ENCODE data around the gene RPL12. TPM values are rescaled to one million over a fixed set of nuclear protein-coding genes. Genes with fewer than 3 reads are reported as not detected.

RPL12 gene
- total RNA-seq, 1 donor from 2014 or later = 1,018 TPM

- Histone ChIP-seq H3K27ac (no peak overlapping the region), H3K4me1 (peaks cover 13% of the 10 kb centered on the region), H3K36me3 (no peaks in the 10 kb centered on the region), H3K27me3 (ENCODE audit: low read depth) (no peaks in the 10 kb centered on the region), H3K4me3 (no peak overlapping the region), H3K9me3 (no peaks in the 10 kb centered on the region)
- intact Hi-C loops (cut with DNase I) = no loop called here
- no peak for TF ChIP-seq CTCF (IDR thresholded peaks at IDR 0.05)
- DNase-seq (no peak), ATAC-seq (no peak)
These were observed 31.9 kb downstream of the RPL12 start for GRCh38 chr9:127419348-127419747.

- Histone ChIP-seq H3K27ac (no peak overlapping the region), H3K9me3 (no peaks in the 10 kb centered on the region), H3K4me3 (no peak overlapping the region), H3K36me3 (no peaks in the 10 kb centered on the region), H3K4me1 (peaks cover 9% of the 10 kb centered on the region), H3K27me3 (ENCODE audit: low read depth) (no peaks in the 10 kb centered on the region)
- DNase-seq (no peak), ATAC-seq (peak; percentile 42 to 47)
- intact Hi-C loops (cut with DNase I) = no loop called here
- TF ChIP-seq CTCF (IDR thresholded peaks at IDR 0.05) = peak; percentile 29
These were observed 33.2 kb downstream of the RPL12 start for GRCh38 chr9:127418037-127418471.

GRCh38 chr9:127417131-127418036, 33.8 kb downstream of the RPL12 start:
- DNase-seq (no peak), ATAC-seq (peak in 1 of 2 donors; percentile 20)
- Histone ChIP-seq H3K27ac (no peak overlapping the region), H3K4me3 (no peak overlapping the region), H3K36me3 (no peaks in the 10 kb centered on the region), H3K9me3 (no peaks in the 10 kb centered on the region), H3K27me3 (ENCODE audit: low read depth) (no peaks in the 10 kb centered on the region), H3K4me1 (peaks cover 2% of the 10 kb centered on the region)
- intact Hi-C loops (cut with DNase I) = no loop called here
- TF ChIP-seq CTCF (IDR thresholded peaks at IDR 0.05) = no peak

GRCh38 chr9:127415657-127416056, 35.5 kb downstream of the RPL12 start:
- Histone ChIP-seq H3K27me3 (ENCODE audit: low read depth) (no peaks in the 10 kb centered on the region), H3K27ac (no peak overlapping the region), H3K36me3 (no peaks in the 10 kb centered on the region), H3K9me3 (no peaks in the 10 kb centered on the region), H3K4me3 (no peak overlapping the region), H3K4me1 (no peaks in the 10 kb centered on the region)
- no peak for ATAC-seq
- no peak for TF ChIP-seq CTCF (IDR thresholded peaks at IDR 0.05)
- DNase-seq = no peak
- intact Hi-C loops (cut with DNase I) = no loop called here

GRCh38 chr9:127415141-127415540, 36.1 kb downstream of the RPL12 start:
- no peak overlapping the region for H3K4me3 ChIP-seq
- DNase-seq (no peak), ATAC-seq (no peak)
- no peak overlapping the region for H3K27ac ChIP-seq
- H3K36me3 ChIP-seq = no peaks in the 10 kb centered on the region
- intact Hi-C loops (cut with DNase I) = no loop called here
- TF ChIP-seq CTCF (IDR thresholded peaks at IDR 0.05) = no peak
- no peaks in the 10 kb centered on the region for H3K27me3 ChIP-seq (ENCODE audit: low read depth)
- H3K9me3 ChIP-seq = no peaks in the 10 kb centered on the region
- H3K4me1 ChIP-seq = no peaks in the 10 kb centered on the region

Data from lower lobe of right lung (tissue), 2 donors.